Activated CD8-positive, alpha-beta T cell treated with anti-CD3 and anti-CD28 coated beads for 36 hours (primary cell): Measurements from ENCODE around the gene MGAT4C. TPM values are rescaled to one million over a fixed set of nuclear protein-coding genes. Genes with fewer than 3 reads are reported as not detected.

Experiments used
- ATAC-seq: fragments of 200-7000 bp; cut with Tn5 transposase; one replicate; pipeline ENCODE4 v1.10.0; 2021; ENCODE audit warnings: mild to moderate bottlenecking, moderate library complexity
- CTCF ChIA-PET: fragments of 350-600 bp; sonication (Branson Sonifier 250); formaldehyde crosslinking; loops from one replicate; lab custom pipeline; 2021; ENCODE audit warnings: antibody characterized with exemption; lab: Charles Lee
- POLR2A ChIA-PET: fragments of 350-600 bp; sonication (Branson Sonifier 250); formaldehyde crosslinking; loops from one replicate; lab custom pipeline; 2021; ENCODE audit warnings: antibody characterized with exemption; lab: Charles Lee
- DNase-seq: peaks from one replicate; pipeline ENCODE4 v3.0.0-alpha.2; 2020
- H3K27ac Mint-ChIP-seq: one replicate; pipeline ENCODE4 v1.8.0; 2021; ENCODE audit warnings: mild to moderate bottlenecking, mixed read lengths
- H3K27me3 Mint-ChIP-seq: one replicate; pipeline ENCODE4 v1.8.0; 2021; ENCODE audit warnings: mixed read lengths
- H3K36me3 Mint-ChIP-seq: one replicate; pipeline ENCODE4 v1.8.0; 2021; ENCODE audit warnings: low read depth, mixed read lengths
- H3K4me1 Mint-ChIP-seq: one replicate; pipeline ENCODE4 v1.8.0; 2021; ENCODE audit warnings: low read depth, mixed read lengths
- H3K4me3 Mint-ChIP-seq: one replicate; pipeline ENCODE4 v1.8.0; 2021; ENCODE audit warnings: mild to moderate bottlenecking, moderate library complexity, mixed read lengths
- H3K9me3 Mint-ChIP-seq: one replicate; pipeline ENCODE4 v1.8.0; 2021; ENCODE audit warnings: mixed read lengths
- intact Hi-C: fragments of 100-400 bp; cut with micrococcal nuclease; formaldehyde crosslinking; loops from one replicate; pipeline ENCODE4 v1.10.0; 2022
- total RNA-seq, 2 experiments: library from RNA; stranded (reverse); gene quantifications; one replicate each; pipeline ENCODE4 v1.2.3, GENCODE V29; 2021
- TF ChIP-seq, protein P1 (sequence below): fragments of 200-600 bp; IDR thresholded peaks from one replicate; pipeline ENCODE4 v1.8.0; 2022; ENCODE audit warnings: antibody characterized with exemption, mild to moderate bottlenecking

The MGAT4C gene
- total RNA-seq, 2 experiments from 2014 or later = not detected

DNA sequence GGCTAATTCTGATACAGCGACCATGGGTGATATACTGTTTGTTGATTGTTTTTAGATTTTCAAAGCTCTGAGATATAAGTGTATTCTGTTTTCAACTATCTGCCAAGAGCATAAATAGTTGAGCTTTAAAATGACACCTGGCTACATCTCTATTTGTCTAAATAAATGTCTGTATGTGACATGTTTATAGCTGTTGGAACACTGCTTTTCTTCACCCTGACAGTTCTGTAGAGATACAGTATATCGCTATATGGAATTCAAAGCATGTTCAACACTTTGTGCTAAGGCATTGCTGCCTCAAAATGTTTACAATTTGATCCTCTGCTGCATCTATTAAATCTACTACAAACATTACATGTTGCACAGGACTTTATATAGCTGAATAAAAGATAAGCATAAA, 27.4 kb upstream of the MGAT4C start:
- Mint-ChIP-seq H3K27ac (no peak overlapping the region), H3K4me3 (no peak overlapping the region), H3K36me3 (no peaks in the 10 kb centered on the region), H3K9me3 (peaks cover 6% of the 10 kb centered on the region), H3K4me1 (no peaks in the 10 kb centered on the region), H3K27me3 (no peaks in the 10 kb centered on the region)
- ChIA-PET POLR2A (no interaction called here), CTCF (no interaction called here)
- intact Hi-C loops = no loop called here
- DNase-seq (no peak), ATAC-seq (no peak)
- TF ChIP-seq, protein P1, sequence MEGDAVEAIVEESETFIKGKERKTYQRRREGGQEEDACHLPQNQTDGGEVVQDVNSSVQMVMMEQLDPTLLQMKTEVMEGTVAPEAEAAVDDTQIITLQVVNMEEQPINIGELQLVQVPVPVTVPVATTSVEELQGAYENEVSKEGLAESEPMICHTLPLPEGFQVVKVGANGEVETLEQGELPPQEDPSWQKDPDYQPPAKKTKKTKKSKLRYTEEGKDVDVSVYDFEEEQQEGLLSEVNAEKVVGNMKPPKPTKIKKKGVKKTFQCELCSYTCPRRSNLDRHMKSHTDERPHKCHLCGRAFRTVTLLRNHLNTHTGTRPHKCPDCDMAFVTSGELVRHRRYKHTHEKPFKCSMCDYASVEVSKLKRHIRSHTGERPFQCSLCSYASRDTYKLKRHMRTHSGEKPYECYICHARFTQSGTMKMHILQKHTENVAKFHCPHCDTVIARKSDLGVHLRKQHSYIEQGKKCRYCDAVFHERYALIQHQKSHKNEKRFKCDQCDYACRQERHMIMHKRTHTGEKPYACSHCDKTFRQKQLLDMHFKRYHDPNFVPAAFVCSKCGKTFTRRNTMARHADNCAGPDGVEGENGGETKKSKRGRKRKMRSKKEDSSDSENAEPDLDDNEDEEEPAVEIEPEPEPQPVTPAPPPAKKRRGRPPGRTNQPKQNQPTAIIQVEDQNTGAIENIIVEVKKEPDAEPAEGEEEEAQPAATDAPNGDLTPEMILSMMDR = no peak

DNA sequence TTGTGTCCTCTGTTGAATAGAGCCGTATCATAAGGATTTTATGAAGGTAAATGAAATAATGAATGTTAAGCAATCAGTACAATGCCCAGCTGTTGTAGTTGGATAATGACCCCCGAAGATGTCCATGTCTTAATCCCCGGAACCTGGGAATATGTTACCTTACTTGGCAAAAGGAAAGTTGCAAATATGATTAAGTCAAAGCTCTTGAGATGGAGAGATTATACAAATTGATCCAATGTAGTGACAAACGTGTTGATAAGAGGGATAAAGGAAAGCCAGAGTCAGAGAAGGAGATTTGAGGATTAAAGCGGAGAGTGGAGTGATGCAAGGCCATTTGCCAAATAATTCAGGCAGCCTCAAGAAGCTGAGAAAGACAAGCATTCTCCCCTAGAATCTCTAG, 19.2 kb upstream of the MGAT4C start:
- H3K4me1 Mint-ChIP-seq = no peaks in the 10 kb centered on the region
- DNase-seq (no peak), ATAC-seq (no peak)
- intact Hi-C loops = no loop called here
- CTCF ChIA-PET = no interaction called here
- no peak overlapping the region for H3K4me3 Mint-ChIP-seq
- H3K36me3 Mint-ChIP-seq = no peaks in the 10 kb centered on the region
- no peaks in the 10 kb centered on the region for H3K27me3 Mint-ChIP-seq
- peaks cover 6% of the 10 kb centered on the region for H3K9me3 Mint-ChIP-seq
- H3K27ac Mint-ChIP-seq = no peak overlapping the region
- TF ChIP-seq, protein P1 = no peak
- POLR2A ChIA-PET = no interaction called here

DNA sequence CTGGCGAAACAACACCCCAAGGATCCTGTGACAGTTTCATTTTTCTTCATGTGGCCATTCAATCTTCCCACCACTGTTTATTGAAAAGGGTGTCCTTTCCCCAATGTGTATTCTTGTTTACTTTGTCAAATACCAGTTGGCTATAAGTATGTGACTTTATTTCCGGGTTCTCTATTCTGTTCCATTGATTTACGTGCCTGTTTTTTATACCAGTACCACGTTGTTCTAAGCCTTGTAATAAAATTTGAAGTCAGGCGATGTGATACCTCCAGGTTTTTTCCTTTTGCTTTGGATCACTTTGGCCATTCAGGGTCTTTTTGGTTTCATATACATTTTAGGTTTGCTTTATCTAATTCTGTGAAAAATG, 9.1 kb upstream of the MGAT4C start:
- H3K4me1 Mint-ChIP-seq = no peaks in the 10 kb centered on the region
- no peak for ATAC-seq
- TF ChIP-seq, protein P1 = no peak
- no peak for DNase-seq
- H3K27ac Mint-ChIP-seq = no peak overlapping the region
- peaks cover 6% of the 10 kb centered on the region for H3K9me3 Mint-ChIP-seq
- H3K36me3 Mint-ChIP-seq = no peaks in the 10 kb centered on the region
- intact Hi-C loops = no loop called here
- ChIA-PET POLR2A (no interaction called here), CTCF (no interaction called here)
- H3K4me3 Mint-ChIP-seq = no peak overlapping the region
- H3K27me3 Mint-ChIP-seq = peaks cover 2% of the 10 kb centered on the region

DNA sequence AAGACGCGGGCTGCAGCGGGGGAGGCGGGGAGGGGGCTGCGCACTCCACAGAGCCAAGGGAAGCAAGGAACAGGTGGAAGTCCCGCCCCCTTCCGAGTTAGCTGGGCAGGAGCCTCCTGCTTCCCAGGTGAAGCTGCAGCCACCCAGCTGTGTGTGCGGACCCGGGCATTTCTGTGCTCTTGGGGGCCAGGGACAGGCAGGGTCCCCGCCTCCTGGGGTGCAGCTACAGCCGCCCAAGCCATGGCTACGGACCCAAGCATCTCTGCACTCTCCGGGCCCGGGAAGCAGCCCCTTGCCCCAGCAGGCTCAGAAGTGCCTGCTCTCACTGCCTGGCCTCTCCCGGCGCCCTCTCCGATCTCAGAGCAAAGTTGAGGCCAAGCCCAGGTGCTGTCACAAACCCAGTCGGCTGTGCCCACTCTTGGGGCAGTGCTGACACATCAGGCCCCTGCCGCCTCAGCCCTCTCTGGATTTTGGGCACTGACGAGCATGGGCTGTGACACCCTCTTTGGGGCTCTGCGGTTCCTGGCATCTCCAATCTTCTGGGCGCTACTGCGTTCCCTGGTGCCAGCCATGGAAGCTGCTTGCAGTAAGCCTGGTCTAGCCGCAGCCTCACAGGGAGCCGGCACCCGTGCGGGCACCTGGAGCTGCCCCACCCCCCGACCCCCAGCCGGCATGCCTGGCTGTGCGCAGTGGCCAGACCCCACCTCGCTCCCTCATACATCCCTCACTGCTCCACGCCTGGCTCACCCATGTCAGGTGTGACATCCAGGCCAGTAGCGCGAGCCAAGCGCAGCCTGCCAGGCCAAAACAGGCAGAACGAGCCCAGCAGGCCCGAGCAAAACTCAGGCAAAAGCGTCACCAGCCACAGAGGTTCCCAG, 8.5 kb upstream of the MGAT4C start:
- POLR2A ChIA-PET = no interaction called here
- no peak for DNase-seq

DNA sequence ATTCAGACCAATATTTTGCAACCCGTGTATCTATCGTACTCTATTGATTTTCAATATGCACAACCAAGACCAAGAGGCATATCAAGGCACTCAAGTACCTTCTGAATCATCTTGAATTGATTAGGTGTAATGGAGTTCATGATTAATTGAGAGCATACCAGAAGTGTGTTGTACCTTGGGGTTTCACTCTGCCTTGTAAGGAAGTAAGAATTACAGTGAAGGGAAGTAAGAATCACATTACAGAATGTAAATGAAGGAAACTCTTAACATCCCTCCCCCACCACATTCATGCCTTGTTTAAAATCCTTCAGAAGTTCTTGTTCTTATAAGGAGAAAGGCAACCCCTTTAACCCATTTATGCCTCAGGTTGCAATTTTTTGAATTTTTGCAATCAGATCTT, 5.4 kb upstream of the MGAT4C start:
- TF ChIP-seq, protein P1 = no peak
- CTCF ChIA-PET = no interaction called here
- no peak overlapping the region for H3K4me3 Mint-ChIP-seq

More for the DNA sequence above, 8.5 kb upstream of the MGAT4C start:
- TF ChIP-seq, protein P1 = no peak
- H3K4me1 Mint-ChIP-seq = no peaks in the 10 kb centered on the region
- H3K36me3 Mint-ChIP-seq = no peaks in the 10 kb centered on the region
- H3K27me3 Mint-ChIP-seq = peaks cover 2% of the 10 kb centered on the region
- no peak for ATAC-seq
- peaks cover 6% of the 10 kb centered on the region for H3K9me3 Mint-ChIP-seq
- no peak overlapping the region for H3K4me3 Mint-ChIP-seq
- CTCF ChIA-PET = no interaction called here
- intact Hi-C loops = no loop called here
- H3K27ac Mint-ChIP-seq = no peak overlapping the region

More for the DNA sequence above, 5.4 kb upstream of the MGAT4C start:
- Mint-ChIP-seq H3K4me1 (no peaks in the 10 kb centered on the region), H3K36me3 (no peaks in the 10 kb centered on the region), H3K9me3 (peaks cover 6% of the 10 kb centered on the region), H3K27me3 (peaks cover 2% of the 10 kb centered on the region), H3K27ac (no peak overlapping the region)
- no peak for ATAC-seq
- intact Hi-C loops = no loop called here
- POLR2A ChIA-PET = no interaction called here
- no peak for DNase-seq
